HEK293 (cell line): Measurements from ENCODE around the gene BTBD9.

ENCODE experiments used
- OVOL3 ChIP-seq: fragments of 450-650 bp; formaldehyde crosslinking; IDR thresholded peaks from 2 replicates; pipeline ENCODE4 v1.5.1; 2016; ENCODE audit warnings: missing biosample characterization, missing genetic modification characterization
- PRDM1 ChIP-seq: fragments of 450-650 bp; formaldehyde crosslinking; IDR thresholded peaks from 2 replicates; pipeline ENCODE4; 2016; ENCODE audit warnings: missing biosample characterization, missing genetic modification characterization
- TCF7L2 ChIP-seq: IDR thresholded peaks from 2 replicates; pipeline ENCODE4 v1.6.1; 2011; ENCODE audit warnings: low read depth, mild to moderate bottlenecking, inconsistent platforms, low read length, moderate library complexity, borderline replicate concordance
- YY1 ChIP-seq: fragments of 450-650 bp; formaldehyde crosslinking; IDR thresholded peaks from 2 replicates; pipeline ENCODE4 v1.5.1; 2018; ENCODE audit warnings: missing biosample characterization, missing genetic modification characterization
- ZNF23 ChIP-seq: fragments of 450-650 bp; formaldehyde crosslinking; IDR thresholded peaks from 2 replicates; pipeline ENCODE4 v1.5.1; 2016; ENCODE audit warnings: missing biosample characterization, missing genetic modification characterization, borderline replicate concordance
- ZNF24 ChIP-seq: fragments of 450-650 bp; formaldehyde crosslinking; IDR thresholded peaks from 2 replicates; pipeline ENCODE4 v1.5.1; 2016; ENCODE audit warnings: missing biosample characterization, missing genetic modification characterization
- ZNF416 ChIP-seq: fragments of 450-650 bp; formaldehyde crosslinking; IDR thresholded peaks from 2 replicates; pipeline ENCODE4 v1.5.1; 2016; ENCODE audit warnings: missing biosample characterization, missing genetic modification characterization
- ZNF530 ChIP-seq: fragments of 450-650 bp; formaldehyde crosslinking; IDR thresholded peaks from 2 replicates; pipeline ENCODE4 v1.5.1; 2016; ENCODE audit warnings: low read depth, missing biosample characterization, missing genetic modification characterization
- ZNF548 ChIP-seq: fragments of 450-650 bp; formaldehyde crosslinking; IDR thresholded peaks from 2 replicates; pipeline ENCODE4 v1.5.1; 2016; ENCODE audit warnings: missing biosample characterization, missing genetic modification characterization
- TF ChIP-seq, protein P1 (sequence below): fragments of 450-650 bp; formaldehyde crosslinking; IDR thresholded peaks from 2 replicates; pipeline ENCODE4 v1.5.1; 2016; ENCODE audit warnings: missing biosample characterization, missing genetic modification characterization
- TF ChIP-seq, protein P2 (sequence below): fragments of 450-650 bp; formaldehyde crosslinking; IDR thresholded peaks from 2 replicates; pipeline ENCODE4 v1.5.1; 2016; ENCODE audit warnings: missing biosample characterization, missing genetic modification characterization
- TF ChIP-seq, protein P3 (sequence below): fragments of 450-650 bp; formaldehyde crosslinking; IDR thresholded peaks from 2 replicates; pipeline ENCODE4 v1.5.1; 2017; ENCODE audit warnings: missing biosample characterization, missing genetic modification characterization
- TF ChIP-seq, protein P4 (sequence below): fragments of 450-650 bp; formaldehyde crosslinking; IDR thresholded peaks from 2 replicates; pipeline ENCODE4 v1.5.1; 2016; ENCODE audit warnings: missing biosample characterization, missing genetic modification characterization

DNA sequence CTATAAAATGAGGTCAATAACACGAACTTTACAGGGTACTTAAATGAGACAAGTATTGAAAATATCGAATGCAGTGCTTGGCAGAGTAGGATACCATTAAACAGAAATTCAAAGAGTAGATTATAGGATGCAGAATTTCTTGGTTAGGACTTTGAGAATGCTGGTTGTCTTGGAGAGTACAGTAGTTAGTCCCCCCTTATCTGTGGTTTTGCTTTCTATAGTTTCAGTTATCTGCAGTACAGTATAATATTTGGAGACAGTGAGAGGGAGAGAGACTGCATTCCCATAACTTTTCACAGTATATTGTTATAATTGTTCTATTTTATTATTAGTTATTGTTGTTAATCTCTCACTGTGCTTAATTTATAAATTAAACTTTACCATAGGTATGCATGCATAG lies 290.5 kb downstream of the BTBD9 start:
- TF ChIP-seq, protein P1, sequence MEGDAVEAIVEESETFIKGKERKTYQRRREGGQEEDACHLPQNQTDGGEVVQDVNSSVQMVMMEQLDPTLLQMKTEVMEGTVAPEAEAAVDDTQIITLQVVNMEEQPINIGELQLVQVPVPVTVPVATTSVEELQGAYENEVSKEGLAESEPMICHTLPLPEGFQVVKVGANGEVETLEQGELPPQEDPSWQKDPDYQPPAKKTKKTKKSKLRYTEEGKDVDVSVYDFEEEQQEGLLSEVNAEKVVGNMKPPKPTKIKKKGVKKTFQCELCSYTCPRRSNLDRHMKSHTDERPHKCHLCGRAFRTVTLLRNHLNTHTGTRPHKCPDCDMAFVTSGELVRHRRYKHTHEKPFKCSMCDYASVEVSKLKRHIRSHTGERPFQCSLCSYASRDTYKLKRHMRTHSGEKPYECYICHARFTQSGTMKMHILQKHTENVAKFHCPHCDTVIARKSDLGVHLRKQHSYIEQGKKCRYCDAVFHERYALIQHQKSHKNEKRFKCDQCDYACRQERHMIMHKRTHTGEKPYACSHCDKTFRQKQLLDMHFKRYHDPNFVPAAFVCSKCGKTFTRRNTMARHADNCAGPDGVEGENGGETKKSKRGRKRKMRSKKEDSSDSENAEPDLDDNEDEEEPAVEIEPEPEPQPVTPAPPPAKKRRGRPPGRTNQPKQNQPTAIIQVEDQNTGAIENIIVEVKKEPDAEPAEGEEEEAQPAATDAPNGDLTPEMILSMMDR (tag by site-specific recombination) = no peak
- TF ChIP-seq YY1 = no peak
- TF ChIP-seq TCF7L2 = no peak
- TF ChIP-seq, protein P2, sequence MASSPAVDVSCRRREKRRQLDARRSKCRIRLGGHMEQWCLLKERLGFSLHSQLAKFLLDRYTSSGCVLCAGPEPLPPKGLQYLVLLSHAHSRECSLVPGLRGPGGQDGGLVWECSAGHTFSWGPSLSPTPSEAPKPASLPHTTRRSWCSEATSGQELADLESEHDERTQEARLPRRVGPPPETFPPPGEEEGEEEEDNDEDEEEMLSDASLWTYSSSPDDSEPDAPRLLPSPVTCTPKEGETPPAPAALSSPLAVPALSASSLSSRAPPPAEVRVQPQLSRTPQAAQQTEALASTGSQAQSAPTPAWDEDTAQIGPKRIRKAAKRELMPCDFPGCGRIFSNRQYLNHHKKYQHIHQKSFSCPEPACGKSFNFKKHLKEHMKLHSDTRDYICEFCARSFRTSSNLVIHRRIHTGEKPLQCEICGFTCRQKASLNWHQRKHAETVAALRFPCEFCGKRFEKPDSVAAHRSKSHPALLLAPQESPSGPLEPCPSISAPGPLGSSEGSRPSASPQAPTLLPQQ (tag by site-specific recombination) = no peak
- TF ChIP-seq PRDM1 (tag by site-specific recombination) = no peak
- TF ChIP-seq ZNF23 (tag by site-specific recombination) = no peak
- TF ChIP-seq, protein P3, sequence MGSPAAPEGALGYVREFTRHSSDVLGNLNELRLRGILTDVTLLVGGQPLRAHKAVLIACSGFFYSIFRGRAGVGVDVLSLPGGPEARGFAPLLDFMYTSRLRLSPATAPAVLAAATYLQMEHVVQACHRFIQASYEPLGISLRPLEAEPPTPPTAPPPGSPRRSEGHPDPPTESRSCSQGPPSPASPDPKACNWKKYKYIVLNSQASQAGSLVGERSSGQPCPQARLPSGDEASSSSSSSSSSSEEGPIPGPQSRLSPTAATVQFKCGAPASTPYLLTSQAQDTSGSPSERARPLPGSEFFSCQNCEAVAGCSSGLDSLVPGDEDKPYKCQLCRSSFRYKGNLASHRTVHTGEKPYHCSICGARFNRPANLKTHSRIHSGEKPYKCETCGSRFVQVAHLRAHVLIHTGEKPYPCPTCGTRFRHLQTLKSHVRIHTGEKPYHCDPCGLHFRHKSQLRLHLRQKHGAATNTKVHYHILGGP (tag by site-specific recombination) = no peak
- no peak for TF ChIP-seq ZNF24 (tag by site-specific recombination)
- no peak for TF ChIP-seq ZNF530 (tag by site-specific recombination)
- no peak for TF ChIP-seq OVOL3 (tag by site-specific recombination)
- TF ChIP-seq ZNF416 (tag by site-specific recombination) = no peak
- no peak for TF ChIP-seq ZNF548
- TF ChIP-seq, protein P4, sequence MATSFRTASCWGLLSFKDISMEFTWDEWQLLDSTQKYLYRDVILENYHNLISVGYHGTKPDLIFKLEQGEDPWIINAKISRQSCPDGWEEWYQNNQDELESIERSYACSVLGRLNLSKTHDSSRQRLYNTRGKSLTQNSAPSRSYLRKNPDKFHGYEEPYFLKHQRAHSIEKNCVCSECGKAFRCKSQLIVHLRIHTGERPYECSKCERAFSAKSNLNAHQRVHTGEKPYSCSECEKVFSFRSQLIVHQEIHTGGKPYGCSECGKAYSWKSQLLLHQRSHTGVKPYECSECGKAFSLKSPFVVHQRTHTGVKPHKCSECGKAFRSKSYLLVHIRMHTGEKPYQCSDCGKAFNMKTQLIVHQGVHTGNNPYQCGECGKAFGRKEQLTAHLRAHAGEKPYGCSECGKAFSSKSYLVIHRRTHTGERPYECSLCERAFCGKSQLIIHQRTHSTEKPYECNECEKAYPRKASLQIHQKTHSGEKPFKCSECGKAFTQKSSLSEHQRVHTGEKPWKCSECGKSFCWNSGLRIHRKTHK (tag by site-specific recombination) = no peak
